ENCODE measurements around the gene BCL2L1. TPM values are rescaled to one million over a fixed set of nuclear protein-coding genes. Genes with fewer than 3 reads are reported as not detected.
A peak's percentile ranks its signal among the peaks of the same experiment; 100 is the strongest.

BCL2L1 gene
- total and polyA plus RNA-seq, 2 donors (not counting 3 experiments of a cell fraction or from before 2014, with no cell fraction given) = 78.0 to 101 TPM

DNA sequence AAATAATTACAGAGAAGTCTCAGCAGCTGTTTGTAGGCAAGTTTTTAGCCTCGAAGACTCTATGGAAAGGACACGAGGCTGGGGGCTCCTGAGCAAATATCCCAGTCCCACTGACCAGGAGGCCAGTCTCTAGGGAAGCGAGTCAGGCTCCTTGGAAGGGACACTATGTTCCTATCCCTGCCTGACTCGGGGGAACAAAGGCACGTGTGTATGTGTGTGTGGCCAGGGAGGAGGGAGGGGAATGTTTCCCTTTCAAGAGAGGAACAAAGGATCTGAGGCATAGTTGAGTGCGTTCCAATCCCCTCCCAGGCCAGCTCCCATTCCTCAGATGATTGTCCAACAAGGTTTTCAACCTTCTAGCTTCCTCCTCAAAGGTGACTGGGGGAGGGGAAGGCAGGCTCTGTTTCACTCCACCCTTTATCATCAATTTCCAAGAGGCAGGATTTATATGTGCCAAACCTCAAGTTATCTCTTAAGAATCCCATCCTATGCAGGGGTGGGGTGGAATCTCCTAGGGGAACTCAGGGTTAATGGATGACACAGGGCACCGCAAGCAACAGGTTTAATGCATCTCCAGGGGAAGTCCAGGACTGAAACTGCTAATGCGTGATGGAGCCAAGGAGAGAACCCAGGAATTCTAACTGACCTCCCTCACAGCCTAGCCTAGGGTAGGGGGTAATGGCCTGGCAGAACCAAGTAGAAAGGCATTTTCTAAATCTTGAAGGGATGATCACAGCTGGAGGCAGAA, 9.9 kb downstream of the BCL2L1 start:
- peak overlapping the region; percentile 89 for H3K9ac ChIP-seq (replicated peaks; ENCODE audit: extremely low read depth, insufficient read depth, low read length)
- no peak for FAIRE-seq

More for the DNA sequence above, 9.9 kb downstream of the BCL2L1 start:
- ChIA-PET POLR2A (interaction anchor here (1.3 to 3.4 kb wide), 5 partner anchors 8 to 38 kb away, joined by 4 to 22 read pairs (median 5); partner anchors contain the start of gene BCL2L1), CTCF (interaction anchor here (0.6 to 5.4 kb wide), 12 partner anchors 8 to 152 kb away, joined by 3 to 48 read pairs (median 6); partner anchors contain the start of gene BCL2L1)
- TSS peak; percentile 51 for BruUV-seq (replicated peaks)
- dilution Hi-C loops (cut with MboI; ENCODE audit: extremely low pct_ligation_motif_present, low sequenced_read_pairs) (no loop called here), intact Hi-C loops (cut with micrococcal nuclease) (loop anchor here (1.0 to 2.0 kb wide), 8 partner anchors 8 to 139 kb away; partner anchors contain the start of genes BCL2L1 and ID1)
- Histone ChIP-seq H3K4me3 (replicated peaks in 1 of 3; ENCODE audit: insufficient read depth in 1 of 3, low read depth in 1 of 3, low read length in 3 of 3) (peak overlapping the region in 1 of 3 experiments; percentile 26), H3K4me2 (ENCODE audit: insufficient read depth, low read length) (peak overlapping the region; percentile 69), H3K36me3 (ENCODE audit: control insufficient read depth in 2 of 2, extremely low read depth in 1 of 2, insufficient read depth in 2 of 2, low read length in 2 of 2) (peaks cover 10 to 16% of the 10 kb centered on the region in 2 experiments), H3K79me2 (ENCODE audit: control insufficient read depth, insufficient read depth, low read length) (peaks cover 81% of the 10 kb centered on the region), H2AFZ (ENCODE audit: low read depth, low read length) (no peak overlapping the region), H3K9me1 (replicated peaks; ENCODE audit: control insufficient read depth, extremely low read depth, insufficient read depth, low read length) (no peaks in the 10 kb centered on the region), H4K20me1 (replicated peaks; ENCODE audit: control insufficient read depth, extremely low read depth, insufficient read depth, low read length) (no peaks in the 10 kb centered on the region), H3K27me3 (ENCODE audit: control insufficient read depth in 2 of 2, insufficient read depth in 2 of 2, low read length in 2 of 2) (no peaks in the 10 kb centered on the region), H3K4me1 (ENCODE audit: control insufficient read depth, extremely low read depth, insufficient read depth, low read length) (peaks cover 55% of the 10 kb centered on the region), H3K27ac (ENCODE audit: insufficient read depth, low read depth, low read length) (peak overlapping the region; percentile 97), H3K9me3 (replicated peaks; ENCODE audit: control insufficient read depth, insufficient read depth, low read length) (no peaks in the 10 kb centered on the region)
- DNase-seq (ENCODE audit: low read depth, low spot score) = peak; percentile 91
- TF ChIP-seq POLR2AphosphoS5 (IDR thresholded peaks at IDR 0.05; ENCODE audit: insufficient read depth, low read depth, low read length) = peak; percentile 72
- TF ChIP-seq, protein P1, sequence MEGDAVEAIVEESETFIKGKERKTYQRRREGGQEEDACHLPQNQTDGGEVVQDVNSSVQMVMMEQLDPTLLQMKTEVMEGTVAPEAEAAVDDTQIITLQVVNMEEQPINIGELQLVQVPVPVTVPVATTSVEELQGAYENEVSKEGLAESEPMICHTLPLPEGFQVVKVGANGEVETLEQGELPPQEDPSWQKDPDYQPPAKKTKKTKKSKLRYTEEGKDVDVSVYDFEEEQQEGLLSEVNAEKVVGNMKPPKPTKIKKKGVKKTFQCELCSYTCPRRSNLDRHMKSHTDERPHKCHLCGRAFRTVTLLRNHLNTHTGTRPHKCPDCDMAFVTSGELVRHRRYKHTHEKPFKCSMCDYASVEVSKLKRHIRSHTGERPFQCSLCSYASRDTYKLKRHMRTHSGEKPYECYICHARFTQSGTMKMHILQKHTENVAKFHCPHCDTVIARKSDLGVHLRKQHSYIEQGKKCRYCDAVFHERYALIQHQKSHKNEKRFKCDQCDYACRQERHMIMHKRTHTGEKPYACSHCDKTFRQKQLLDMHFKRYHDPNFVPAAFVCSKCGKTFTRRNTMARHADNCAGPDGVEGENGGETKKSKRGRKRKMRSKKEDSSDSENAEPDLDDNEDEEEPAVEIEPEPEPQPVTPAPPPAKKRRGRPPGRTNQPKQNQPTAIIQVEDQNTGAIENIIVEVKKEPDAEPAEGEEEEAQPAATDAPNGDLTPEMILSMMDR (IDR thresholded peaks at IDR 0.05; ENCODE audit: extremely low read depth in 1 of 2, insufficient read depth in 1 of 2, low read depth in 1 of 2, low read length in 2 of 2) = no peak
- peak; percentile 42 for TF ChIP-seq JUN (IDR thresholded peaks at IDR 0.05; ENCODE audit: borderline replicate concordance, insufficient read depth, insufficient read length, low read depth)
- TF ChIP-seq, protein P2, sequence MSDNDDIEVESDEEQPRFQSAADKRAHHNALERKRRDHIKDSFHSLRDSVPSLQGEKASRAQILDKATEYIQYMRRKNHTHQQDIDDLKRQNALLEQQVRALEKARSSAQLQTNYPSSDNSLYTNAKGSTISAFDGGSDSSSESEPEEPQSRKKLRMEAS (IDR thresholded peaks at IDR 0.05; ENCODE audit: insufficient read depth, insufficient read length) = peak; percentile 87
- peak; percentile 96 for TF ChIP-seq MYC (IDR thresholded peaks at IDR 0.05; ENCODE audit: low read depth, low read length)
- TF ChIP-seq POLR2A (IDR thresholded peaks at IDR 0.05; ENCODE audit: low read depth, low read length) = no peak
- TF ChIP-seq FOS (IDR thresholded peaks at IDR 0.05; ENCODE audit: borderline replicate concordance, insufficient read depth, low read length) = no peak
- no peak for TF ChIP-seq EZH2 (IDR thresholded peaks at IDR 0.05; ENCODE audit: borderline replicate concordance, low read depth, low read length, severe bottlenecking)
- peak; percentile 9 for TF ChIP-seq GATA2 (IDR thresholded peaks at IDR 0.05; ENCODE audit: insufficient read depth, insufficient read length, low read depth, low read length)

Data from endothelial cell of umbilical vein (primary cell).